GM21526 (cell line): ENCODE measurements around the gene DLX5.

ENCODE experiments used
- ATAC-seq: cut with Tn5 transposase; IDR thresholded peaks from one replicate; pipeline ENCODE4 v1.9.1; 2021; ENCODE audit warnings: moderate library complexity; ENCODE audit not compliant: unreplicated experiment, low FRiP score

DLX5 gene

DNA sequence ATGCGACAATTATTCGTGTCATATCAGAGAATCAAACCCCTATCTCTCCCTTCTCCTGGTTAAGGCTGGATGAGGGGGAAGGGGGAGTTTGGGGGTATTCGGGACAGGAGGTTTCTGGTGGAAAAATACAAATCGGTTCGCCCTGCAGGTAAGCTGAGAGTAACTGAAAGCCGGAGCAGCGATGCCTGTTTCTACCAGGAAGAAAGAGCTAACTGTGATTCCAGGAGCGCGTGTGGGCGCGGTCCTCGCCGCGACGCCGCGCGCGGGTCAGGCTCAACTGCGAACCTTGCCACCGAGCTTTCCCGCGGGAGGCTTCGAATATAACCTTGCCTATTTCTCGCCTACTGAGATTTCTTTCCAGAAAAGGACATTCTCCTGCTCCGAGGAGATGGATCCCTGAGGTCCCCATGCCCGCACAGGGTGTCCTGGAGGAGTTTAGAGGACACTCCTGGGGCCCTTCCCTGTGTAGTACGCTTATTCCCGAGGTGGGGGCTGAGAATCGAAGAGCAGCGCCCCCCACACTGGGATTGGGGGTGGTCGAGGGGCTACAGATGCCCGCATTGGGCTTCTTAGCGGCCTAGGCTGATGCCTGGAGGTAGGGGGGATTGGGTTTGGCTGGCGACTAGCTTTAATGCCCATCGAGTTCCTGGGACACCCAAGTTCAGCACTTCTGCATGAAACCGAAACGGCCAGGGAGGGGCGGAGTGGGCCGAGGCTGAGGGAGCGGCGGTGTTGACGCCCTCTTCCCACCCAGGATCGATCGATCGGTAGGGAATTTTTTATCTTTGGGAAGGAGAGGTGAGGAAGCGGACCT lies 32.2 kb downstream of the DLX5 start:
- no peak for ATAC-seq

DNA sequence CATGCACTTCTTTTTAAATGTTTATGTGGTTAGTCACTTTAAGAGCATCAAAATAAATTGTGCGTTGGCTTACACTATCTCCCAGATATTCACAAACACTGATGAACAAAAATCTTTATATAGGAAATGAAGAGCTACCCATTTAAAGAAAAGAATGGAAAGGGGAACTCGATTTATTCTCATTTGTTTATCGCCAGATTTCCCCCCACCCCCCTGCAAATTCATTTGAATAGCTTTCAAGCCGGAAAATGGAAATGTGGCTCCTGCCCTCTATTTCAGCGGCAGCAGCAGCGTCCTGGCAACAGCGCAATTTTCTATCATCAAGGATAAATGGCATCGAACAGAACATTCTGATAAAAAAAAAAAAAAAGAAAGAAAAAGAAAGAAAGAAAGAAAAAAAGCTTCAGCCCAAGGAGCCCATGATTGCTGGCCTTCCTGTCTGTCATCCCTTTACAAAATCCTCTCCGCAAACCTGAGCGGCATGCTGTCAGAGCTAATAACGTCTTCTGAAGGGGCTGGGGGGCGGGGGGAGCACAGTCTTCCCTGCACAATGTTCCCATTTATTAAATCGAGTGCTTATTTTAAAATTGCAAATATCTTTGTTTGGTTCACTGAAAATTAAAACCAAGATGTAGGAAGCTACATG lies 33.0 kb downstream of the DLX5 start:
- ATAC-seq = no peak

DNA sequence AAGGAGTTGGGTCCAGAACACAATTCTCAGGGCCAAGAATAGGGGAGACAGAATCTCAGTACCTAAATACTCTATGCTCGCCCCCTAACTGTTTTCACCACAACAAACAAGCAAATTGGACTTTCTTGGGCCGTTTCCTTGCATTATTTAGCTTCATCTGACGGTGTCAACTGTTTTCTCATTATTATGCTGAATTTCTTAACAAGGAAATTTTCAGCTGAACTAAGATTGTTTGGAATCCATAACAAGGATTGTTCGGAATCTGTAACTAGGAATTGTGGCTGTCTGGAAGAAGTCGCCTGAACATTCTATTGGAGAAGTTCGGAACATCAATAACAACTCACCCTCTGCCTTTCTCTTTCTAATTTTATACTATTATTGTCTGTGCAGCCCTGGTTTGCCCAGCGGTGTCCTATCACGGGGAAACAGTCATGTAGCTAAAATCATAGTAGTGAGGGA lies 34.7 kb downstream of the DLX5 start:
- no peak for ATAC-seq

DNA sequence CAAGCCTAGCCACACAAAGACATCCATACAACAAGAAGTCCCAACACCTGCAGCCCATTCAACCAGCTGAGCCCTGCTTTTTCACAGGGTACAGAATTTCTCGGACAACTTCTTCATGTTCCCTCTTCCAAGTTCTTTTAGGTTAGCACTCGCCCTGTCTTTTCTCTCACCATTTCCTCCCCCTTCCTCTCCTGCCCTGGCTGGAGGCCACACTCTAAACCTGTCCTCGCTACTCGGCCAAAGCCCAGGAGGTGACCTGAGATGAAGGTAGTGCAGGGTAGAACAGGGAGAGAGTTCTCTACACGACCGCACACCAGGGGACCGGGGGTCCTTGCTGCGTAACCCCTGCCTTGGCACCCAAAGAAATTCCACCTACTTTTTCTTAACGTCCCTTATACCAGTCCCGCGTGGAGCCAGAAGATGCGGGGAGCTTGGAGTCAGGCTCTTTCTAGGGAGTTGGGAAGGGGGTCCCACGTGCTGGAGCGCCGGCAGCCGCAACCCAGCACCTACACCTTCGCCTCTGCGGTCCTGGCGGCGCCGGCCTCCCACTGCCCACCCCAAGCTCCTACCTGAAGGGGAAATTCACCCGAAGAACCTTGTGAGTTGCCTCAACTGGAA lies 35.3 kb downstream of the DLX5 start:
- ATAC-seq = no peak

DNA sequence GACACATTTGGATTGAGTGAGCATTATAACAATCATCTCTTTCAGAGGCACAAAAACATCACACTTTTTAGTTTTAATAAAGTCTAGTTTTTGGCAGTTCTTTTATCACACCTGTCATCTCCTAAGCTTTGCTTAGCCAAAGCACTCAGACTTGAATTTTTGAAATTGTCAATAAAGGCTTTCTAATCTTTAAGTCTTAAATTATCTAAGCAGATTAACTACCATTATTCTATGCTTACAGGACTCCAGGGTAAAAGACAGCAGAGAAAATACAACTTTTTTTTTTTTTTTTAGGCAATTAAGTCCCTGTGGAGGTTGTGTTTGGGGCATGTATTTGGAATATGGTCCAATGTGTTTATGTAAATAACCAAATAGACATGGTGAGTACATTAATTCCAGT lies 36.9 kb downstream of the DLX5 start:
- no peak for ATAC-seq

DNA sequence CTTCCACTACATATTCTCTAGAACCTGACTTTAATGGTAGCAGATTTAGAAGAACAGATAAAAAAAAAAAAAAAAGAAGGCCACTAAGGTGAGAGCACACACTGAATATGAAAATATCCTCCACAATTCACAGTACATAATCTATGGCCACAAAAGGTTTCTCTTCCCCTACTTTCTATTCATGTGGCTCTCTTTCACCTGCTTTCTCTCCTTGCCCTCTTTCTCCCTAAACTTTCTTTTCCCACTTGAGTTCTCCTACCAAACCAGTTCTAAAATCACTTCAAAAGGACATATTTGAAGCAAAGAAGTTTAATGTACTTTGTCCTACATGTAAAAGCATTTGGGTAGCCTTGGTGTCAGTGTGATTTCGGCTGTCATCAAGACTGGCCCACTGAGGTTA lies 37.7 kb downstream of the DLX5 start:
- ATAC-seq = no peak

DNA sequence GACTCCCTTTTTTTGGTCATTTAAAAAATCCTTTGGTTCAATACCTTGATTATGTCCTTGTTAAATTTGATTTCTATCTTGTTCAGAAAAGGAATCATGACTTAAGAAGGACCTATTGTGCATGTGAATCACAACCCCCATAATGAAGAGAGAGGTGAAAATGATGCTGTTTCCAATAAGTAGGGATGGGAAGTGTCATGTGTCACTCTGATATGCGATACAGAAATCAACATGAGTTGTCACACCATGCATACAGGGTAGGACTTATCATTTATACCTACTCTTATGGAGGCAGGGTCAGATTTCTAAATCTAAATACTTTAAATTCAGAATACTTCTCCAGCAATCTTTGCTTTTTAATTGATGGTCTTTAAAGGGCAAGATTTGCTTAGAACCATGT lies 38.6 kb downstream of the DLX5 start:
- ATAC-seq = no peak

DNA sequence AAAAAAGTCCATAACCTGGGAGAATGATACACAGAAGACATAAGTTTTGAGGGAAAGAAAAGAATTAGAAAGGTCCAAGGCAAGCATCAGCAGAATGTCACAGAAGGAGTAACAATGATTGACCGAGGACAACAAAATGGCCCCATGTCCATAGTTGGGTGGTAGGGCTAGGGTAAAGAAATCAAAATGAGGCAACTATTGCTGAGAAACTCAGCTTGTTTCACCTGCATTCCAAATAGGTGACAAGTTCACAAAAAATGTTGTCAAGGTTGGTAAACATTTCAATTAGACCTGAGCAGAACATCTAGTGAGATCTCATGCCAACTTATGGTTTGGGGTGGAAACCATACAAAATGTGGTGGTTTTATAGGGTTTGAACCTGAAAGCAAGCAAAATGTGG lies 42.0 kb downstream of the DLX5 start:
- ATAC-seq = no peak

DNA sequence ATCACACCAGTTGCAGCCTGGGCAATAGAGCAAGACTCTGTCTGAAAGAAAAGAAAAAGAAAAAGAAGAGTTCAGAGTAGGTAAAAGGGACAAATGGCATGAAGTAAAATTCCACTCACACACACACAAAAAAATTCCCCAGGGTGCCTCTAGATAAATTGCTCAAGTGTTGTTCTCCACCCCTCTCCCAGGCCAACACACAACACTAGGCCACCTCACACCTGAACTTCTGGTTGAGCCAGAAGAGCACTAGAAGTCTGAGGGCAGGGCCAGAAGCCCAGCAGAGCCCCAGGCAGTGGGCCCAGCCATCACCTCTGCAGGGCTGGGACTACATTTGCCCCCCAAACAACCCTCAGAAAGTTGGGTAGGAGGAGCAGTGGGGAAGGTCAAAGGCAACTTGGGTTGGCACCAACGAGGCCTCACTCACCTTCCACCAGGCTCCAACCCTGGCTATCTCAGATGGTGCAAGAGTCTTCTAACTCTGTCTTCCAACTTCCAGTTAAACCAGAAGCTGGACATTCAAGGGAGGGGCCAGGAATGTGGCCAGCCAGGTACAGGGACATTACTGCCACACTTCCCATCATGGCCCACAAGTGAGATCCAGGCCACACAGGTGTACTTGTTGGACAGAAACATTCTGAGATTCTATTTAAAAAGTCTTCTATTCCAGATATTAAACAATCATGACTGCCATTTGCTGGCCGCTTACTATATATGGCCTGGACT lies 44.9 kb downstream of the DLX5 start:
- ATAC-seq = no peak

DNA sequence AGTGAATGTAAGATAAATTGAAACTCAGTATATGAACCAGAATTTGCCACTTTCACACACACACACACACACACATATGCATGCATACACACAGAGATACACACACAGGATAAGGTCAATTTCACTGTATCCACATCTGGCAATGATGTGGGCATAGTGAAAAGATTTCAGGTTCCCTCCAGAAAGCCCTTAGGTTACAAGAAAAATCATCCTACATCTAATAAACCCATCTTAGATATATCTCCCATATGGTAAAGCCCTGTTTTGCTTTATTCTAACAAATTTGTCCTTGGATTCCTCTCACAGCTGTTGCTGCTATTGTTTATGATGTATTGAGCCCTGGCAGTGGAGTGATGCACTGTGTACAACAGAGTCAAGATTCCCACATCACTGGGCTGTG lies 47.2 kb downstream of the DLX5 start:
- ATAC-seq = no peak

DNA sequence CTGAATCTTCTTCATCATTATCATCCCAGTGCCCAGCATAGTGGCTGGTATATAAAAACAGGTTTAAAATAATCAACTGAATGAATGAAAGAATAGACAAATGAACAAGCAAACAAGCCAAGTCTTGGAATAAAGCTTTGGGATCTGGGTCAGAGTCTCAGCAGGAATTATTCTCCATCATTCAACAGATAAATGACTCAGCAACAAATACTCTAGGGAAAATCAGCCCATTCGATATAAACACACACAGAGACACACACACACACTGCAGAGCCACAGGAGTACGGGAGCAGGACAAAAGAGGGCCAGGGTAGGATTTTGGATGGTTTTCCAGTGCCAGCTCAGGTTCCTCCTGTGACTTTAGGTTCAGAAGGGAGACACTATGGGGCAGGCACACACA lies 48.5 kb downstream of the DLX5 start:
- ATAC-seq = no peak

DNA sequence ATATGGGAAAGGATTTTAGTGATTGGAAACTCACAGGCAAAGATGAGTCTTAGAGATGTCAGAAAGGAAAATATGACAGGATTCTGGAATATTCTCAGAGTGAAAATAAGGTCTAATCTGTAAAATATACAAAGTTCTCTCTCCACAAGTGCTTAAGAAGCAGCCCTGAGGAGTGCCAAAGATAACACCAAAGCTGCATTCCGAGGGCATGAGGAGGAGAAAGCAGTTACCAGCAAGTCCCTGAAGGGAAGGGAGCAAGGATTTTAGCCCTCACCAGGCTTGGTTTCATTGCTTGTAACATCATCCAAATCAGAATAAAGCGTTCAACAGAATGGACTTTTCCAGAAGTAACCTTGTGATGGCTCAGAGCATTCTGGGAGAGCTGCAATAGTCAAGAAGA lies 50.6 kb downstream of the DLX5 start:
- ATAC-seq = no peak

DNA sequence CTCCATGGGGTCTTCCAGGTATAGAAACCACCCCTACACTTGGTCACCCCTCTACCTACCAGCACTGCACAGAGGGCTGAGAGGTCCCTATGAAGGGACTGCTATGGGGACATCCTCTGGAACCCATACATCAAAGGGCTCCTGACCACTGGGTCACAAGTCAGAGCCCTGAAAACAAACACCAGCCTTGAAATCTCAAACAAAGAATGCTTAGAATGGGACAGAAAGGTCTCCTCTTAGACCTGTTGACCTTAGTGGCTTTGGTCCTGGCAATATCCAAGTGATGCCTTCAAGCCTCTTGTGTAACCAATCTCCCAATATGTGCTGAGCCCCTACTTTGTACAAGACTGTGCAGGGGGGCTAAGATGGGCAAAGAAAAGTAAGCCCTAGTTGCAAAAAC lies 53.9 kb downstream of the DLX5 start:
- ATAC-seq = no peak
